HepG2 (cell line): ENCODE measurements around the gene RIMOC1. TPM values are rescaled to one million over a fixed set of nuclear protein-coding genes. Genes with fewer than 3 reads are reported as not detected.

Experiments
- ATF5 ChIP-seq: sonication (generic); formaldehyde crosslinking; IDR thresholded peaks from 2 replicates; pipeline ENCODE4 v1.4.0; 2020; ENCODE audit warnings: mild to moderate bottlenecking, low read depth, missing genetic modification reagents
- CCAR2 ChIP-seq: fragments of 200-400 bp; formaldehyde crosslinking; optimal IDR thresholded peaks from 2 replicates; pipeline ENCODE3; 2018; ENCODE audit warnings: low read depth, mild to moderate bottlenecking, low read length, moderate library complexity
- KLF15 ChIP-seq: sonication (generic); formaldehyde crosslinking; IDR thresholded peaks from 2 replicates; pipeline ENCODE4 v1.8.1; 2023; ENCODE audit warnings: borderline replicate concordance, mild to moderate bottlenecking, inconsistent platforms, missing genetic modification reagents, mixed read lengths
- MIER2 ChIP-seq: IDR thresholded peaks from 2 replicates; pipeline ENCODE4 v1.6.1; 2016; ENCODE audit warnings: missing biosample characterization, missing genetic modification reagents
- UBTF ChIP-seq: sonication (generic); formaldehyde crosslinking; IDR thresholded peaks from 2 replicates; pipeline ENCODE4 v1.4.0; 2020; ENCODE audit warnings: mild to moderate bottlenecking, missing genetic modification reagents
- XRCC5 ChIP-seq: fragments of 200-400 bp; formaldehyde crosslinking; optimal IDR thresholded peaks from 2 replicates; pipeline ENCODE3; 2017; ENCODE audit warnings: mild to moderate bottlenecking, low read length
- YY1 ChIP-seq: IDR thresholded peaks from 2 replicates; pipeline ENCODE4 v1.6.1; 2011; ENCODE audit warnings: low read length, low read depth, moderate library complexity, mild to moderate bottlenecking; ENCODE audit not compliant: insufficient read depth, insufficient replicate concordance
- ZBTB25 ChIP-seq: IDR thresholded peaks from 2 replicates; pipeline ENCODE4 v1.6.1; 2018; ENCODE audit warnings: missing genetic modification reagents
- ZBTB39 ChIP-seq: sonication (generic); formaldehyde crosslinking; IDR thresholded peaks from 2 replicates; pipeline ENCODE4 v1.5.0; 2020; ENCODE audit warnings: missing genetic modification reagents
- ZFP90 ChIP-seq: sonication (generic); formaldehyde crosslinking; IDR thresholded peaks from 2 replicates; pipeline ENCODE4 v1.8.0; 2022; ENCODE audit warnings: missing genetic modification reagents, mild to moderate bottlenecking, inconsistent platforms, borderline replicate concordance
- ZNF101 ChIP-seq: sonication (generic); formaldehyde crosslinking; IDR thresholded peaks from 2 replicates; pipeline ENCODE4 v1.4.0; 2020; ENCODE audit warnings: mild to moderate bottlenecking, low read depth, missing genetic modification reagents, borderline replicate concordance
- ZNF121 ChIP-seq: sonication (generic); formaldehyde crosslinking; IDR thresholded peaks from 2 replicates; pipeline ENCODE4 v1.5.0; 2020; ENCODE audit warnings: mild to moderate bottlenecking, missing genetic modification reagents
- ZNF260 ChIP-seq: sonication (generic); formaldehyde crosslinking; IDR thresholded peaks from 2 replicates; pipeline ENCODE4 v1.4.0; 2020; ENCODE audit warnings: missing genetic modification reagents, low read depth, mild to moderate bottlenecking, borderline replicate concordance
- ZZZ3 ChIP-seq: sonication (generic); formaldehyde crosslinking; IDR thresholded peaks from 2 replicates; pipeline ENCODE4 v1.4.0; 2020; ENCODE audit warnings: missing genetic modification reagents, mild to moderate bottlenecking, borderline replicate concordance
- polyA plus RNA-seq, 8 experiments: library from polyadenylated mRNA; depleted of rRNA in 3 of 8; stranded (reverse) in 7 of 8; unstranded in 1 of 8; fragments of >200 nt; fragmentation: Illumina TruSeq in 4 of 8; extraction: Trizol in 4 of 8; gene quantifications; 2 replicates each; pipeline versions ENCODE4 v1.2.1 to v1.2.3, GENCODE V29; 2011 to 2016; ENCODE audit warnings: low read depth in 4 of 8, missing spikeins in 1 of 8, mixed read lengths in 1 of 8; ENCODE audit not compliant: insufficient read depth in 1 of 8
- total RNA-seq, 5 experiments: library from RNA; depleted of rRNA; stranded (reverse); fragments of >200 nt; fragmentation: Illumina TruSeq; extraction: Trizol; gene quantifications; 2 replicates each; pipeline ENCODE4 v1.2.3, GENCODE V29; 2016; ENCODE audit warnings: low read depth in 1 of 5
- TF ChIP-seq, protein P1 (sequence below): sonication (generic); formaldehyde crosslinking; conservative IDR thresholded peaks from 2 replicates; pipeline ENCODE4 v1.8.0; 2022; ENCODE audit warnings: mild to moderate bottlenecking, moderate library complexity, missing genetic modification reagents
- TF ChIP-seq, protein P2 (sequence below): sonication (generic); formaldehyde crosslinking; IDR thresholded peaks from 2 replicates; pipeline ENCODE4 v1.5.0; 2020; ENCODE audit warnings: missing genetic modification reagents

The RIMOC1 gene
- total and polyA plus RNA-seq, 2 of the 13 experiments (the other 11 are each of a cell fraction or from before 2014, with no cell fraction given) = 16.3 to 16.9 TPM

GRCh38 chr5:41924872-41925554 is 20.9 kb downstream of the RIMOC1 start, which contains the start of gene FBXO4 (continued):
- TF ChIP-seq ZBTB39 (CRISPR knock-in tag) (no peak; the same call in 1 of the 2 replicates), MIER2 (CRISPR knock-in tag) (peak; percentile 47; the same call in 1 of the 2 replicates), ZFP90 (peak; percentile 86), XRCC5 (peak; percentile 55), YY1 (peak; percentile 84), ATF5 (peak; percentile 56; the same call in 1 of the 2 replicates), ZNF260 (no peak), ZNF101 (no peak; the same call in 1 of the 2 replicates), ZBTB25 (CRISPR knock-in tag) (peak; percentile 61; the same call in 1 of the 2 replicates), ZZZ3 (CRISPR knock-in tag) (no peak), ZNF121 (peak; percentile 49; the same call in 1 of the 2 replicates), KLF15 (CRISPR knock-in tag) (no peak), CCAR2 (no peak), UBTF (peak; percentile 98)
- TF ChIP-seq, protein P1, sequence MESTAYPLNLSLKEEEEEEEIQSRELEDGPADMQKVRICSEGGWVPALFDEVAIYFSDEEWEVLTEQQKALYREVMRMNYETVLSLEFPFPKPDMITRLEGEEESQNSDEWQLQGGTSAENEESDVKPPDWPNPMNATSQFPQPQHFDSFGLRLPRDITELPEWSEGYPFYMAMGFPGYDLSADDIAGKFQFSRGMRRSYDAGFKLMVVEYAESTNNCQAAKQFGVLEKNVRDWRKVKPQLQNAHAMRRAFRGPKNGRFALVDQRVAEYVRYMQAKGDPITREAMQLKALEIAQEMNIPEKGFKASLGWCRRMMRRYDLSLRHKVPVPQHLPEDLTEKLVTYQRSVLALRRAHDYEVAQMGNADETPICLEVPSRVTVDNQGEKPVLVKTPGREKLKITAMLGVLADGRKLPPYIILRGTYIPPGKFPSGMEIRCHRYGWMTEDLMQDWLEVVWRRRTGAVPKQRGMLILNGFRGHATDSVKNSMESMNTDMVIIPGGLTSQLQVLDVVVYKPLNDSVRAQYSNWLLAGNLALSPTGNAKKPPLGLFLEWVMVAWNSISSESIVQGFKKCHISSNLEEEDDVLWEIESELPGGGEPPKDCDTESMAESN (CRISPR knock-in tag) = peak; percentile 64; the same call in 1 of the 2 replicates
- TF ChIP-seq, protein P2, sequence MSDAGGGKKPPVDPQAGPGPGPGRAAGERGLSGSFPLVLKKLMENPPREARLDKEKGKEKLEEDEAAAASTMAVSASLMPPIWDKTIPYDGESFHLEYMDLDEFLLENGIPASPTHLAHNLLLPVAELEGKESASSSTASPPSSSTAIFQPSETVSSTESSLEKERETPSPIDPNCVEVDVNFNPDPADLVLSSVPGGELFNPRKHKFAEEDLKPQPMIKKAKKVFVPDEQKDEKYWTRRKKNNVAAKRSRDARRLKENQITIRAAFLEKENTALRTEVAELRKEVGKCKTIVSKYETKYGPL (CRISPR knock-in tag) = no peak
